Smooth muscle cell of the brain vasculature (primary cell): ENCODE measurements around the gene EP400.

Experiments used
- DNase-seq: peaks from one replicate; pipeline ENCODE4 v3.0.0-alpha.2; 2012; ENCODE audit warnings: low read depth, low spot score

EP400 gene

GRCh38 chr12:131912518-131913274, 37.0 kb upstream of the EP400 start:
- DNase-seq: no peak

- no peak for DNase-seq
These were observed 36.1 kb upstream of the EP400 start for GRCh38 chr12:131913666-131914065.

- no peak for DNase-seq
These were observed 35.5 kb upstream of the EP400 start for GRCh38 chr12:131914179-131914702.

- DNase-seq: no peak
These were observed 34.6 kb upstream of the EP400 start for GRCh38 chr12:131915000-131915689.

- no peak for DNase-seq
These were observed 33.9 kb upstream of the EP400 start for GRCh38 chr12:131915823-131916222.

- DNase-seq: no peak
These were observed 33.2 kb upstream of the EP400 start for GRCh38 chr12:131916306-131917138.

- DNase-seq: no peak
These were observed 32.5 kb upstream of the EP400 start for GRCh38 chr12:131917139-131917710.

- no peak for DNase-seq
These were observed 31.9 kb upstream of the EP400 start for GRCh38 chr12:131917711-131918306.

- DNase-seq: no peak
These were observed 31.3 kb upstream of the EP400 start for GRCh38 chr12:131918311-131919050.

- DNase-seq: no peak
These were observed 30.7 kb upstream of the EP400 start for GRCh38 chr12:131919051-131919347.

- DNase-seq: no peak
These were observed 30.2 kb upstream of the EP400 start for GRCh38 chr12:131919366-131920156.

- DNase-seq: no peak
These were observed 29.6 kb upstream of the EP400 start for GRCh38 chr12:131920157-131920508.

GRCh38 chr12:131920902-131921840, 28.6 kb upstream of the EP400 start:
- DNase-seq: no peak

- no peak for DNase-seq
These were observed 27.6 kb upstream of the EP400 start for GRCh38 chr12:131921866-131922769.

- no peak for DNase-seq
These were observed 27.0 kb upstream of the EP400 start for GRCh38 chr12:131922772-131923171.

- DNase-seq: no peak
These were observed 26.5 kb upstream of the EP400 start for GRCh38 chr12:131923260-131923659.

- DNase-seq: no peak
These were observed 22.3 kb upstream of the EP400 start for GRCh38 chr12:131927110-131928079.
